GM23248 (cell line): ENCODE data around the gene ADGRD1. TPM values are rescaled to one million over a fixed set of nuclear protein-coding genes. Genes with fewer than 3 reads are reported as not detected.

Experiments used
- DNase-seq: peaks from one replicate; pipeline ENCODE4 v3.0.0-alpha.2; 2015
- H2AFZ ChIP-seq: fragments of 200-600 bp; sonication (generic); 2 replicates; pipeline ENCODE4 v1.6.1; 2016; ENCODE audit warnings: antibody characterized with exemption
- H3F3A ChIP-seq: fragments of 200-600 bp; sonication (generic); 2 replicates; pipeline ENCODE4 v1.6.1; 2016; ENCODE audit warnings: mild to moderate bottlenecking, antibody characterized with exemption, mixed run types; ENCODE audit not compliant: insufficient read depth
- H3K27ac ChIP-seq: fragments of 200-600 bp; sonication (generic); 2 replicates; pipeline ENCODE4 v1.5.1; 2016; ENCODE audit warnings: mild to moderate bottlenecking
- H3K27me3 ChIP-seq: fragments of 200-600 bp; sonication (generic); replicated peaks from 2 replicates; pipeline ENCODE4 v1.6.1; 2016; ENCODE audit warnings: mild to moderate bottlenecking; ENCODE audit not compliant: insufficient read depth
- H3K36me3 ChIP-seq: fragments of 200-600 bp; sonication (generic); 2 replicates; pipeline ENCODE4 v1.6.1; 2016; ENCODE audit warnings: low read depth, mild to moderate bottlenecking
- H3K4me1 ChIP-seq: fragments of 200-600 bp; sonication (generic); 2 replicates; pipeline ENCODE4 v1.6.1; 2016; ENCODE audit warnings: mild to moderate bottlenecking; ENCODE audit not compliant: insufficient read depth
- H3K4me2 ChIP-seq: fragments of 200-600 bp; sonication (generic); one replicate; pipeline ENCODE4 v1.6.1; 2016; ENCODE audit warnings: mild to moderate bottlenecking; ENCODE audit not compliant: unreplicated experiment
- H3K4me3 ChIP-seq: fragments of 200-600 bp; sonication (generic); 2 replicates; pipeline ENCODE4 v1.5.1; 2016; ENCODE audit warnings: mild to moderate bottlenecking
- H3K79me2 ChIP-seq: fragments of 200-600 bp; sonication (generic); 2 replicates; pipeline ENCODE4 v1.6.1; 2016; ENCODE audit warnings: mild to moderate bottlenecking; ENCODE audit not compliant: insufficient read depth
- H3K9ac ChIP-seq: fragments of 200-600 bp; sonication (generic); 2 replicates; pipeline ENCODE4 v1.6.1; 2016; ENCODE audit warnings: mild to moderate bottlenecking
- H3K9me2 ChIP-seq: fragments of 200-600 bp; sonication (generic); 2 replicates; pipeline ENCODE4 v1.6.1; 2016; ENCODE audit warnings: mixed run types, mild to moderate bottlenecking, moderate library complexity; ENCODE audit not compliant: insufficient read depth
- H3K9me3 ChIP-seq: fragments of 200-600 bp; sonication (generic); one replicate; pipeline ENCODE4 v1.6.1; 2017; ENCODE audit warnings: low read depth
- H4K20me1 ChIP-seq: fragments of 200-600 bp; sonication (generic); 2 replicates; pipeline ENCODE4 v1.6.0; 2016; ENCODE audit not compliant: insufficient read depth
- EZH2 ChIP-seq: fragments of 200-600 bp; sonication (generic); IDR thresholded peaks from 2 replicates; pipeline ENCODE4 v1.6.1; 2018; ENCODE audit warnings: antibody characterized with exemption, mild to moderate bottlenecking; ENCODE audit not compliant: insufficient read depth, poor library complexity, severe bottlenecking
- EZH2phosphoT487 ChIP-seq: fragments of 200-600 bp; sonication (generic); IDR thresholded peaks from 2 replicates; pipeline ENCODE4 v1.6.1; 2018; ENCODE audit warnings: antibody characterized with exemption, moderate library complexity, mild to moderate bottlenecking, low read depth; ENCODE audit not compliant: insufficient read depth
- WGBS, 2 experiments: methylation state at CpG; one replicate each; pipeline ENCODE4 v1.1.6; 2015 to 2017; ENCODE audit warnings: low lambda C conversion rate in 2 of 2, low coverage in 1 of 2; ENCODE audit errors: missing lambda C conversion rate in 2 of 2; 5-methylcytosine and 5-hydroxymethylcytosine counted together
- in situ Hi-C: fragments of 300-500 bp; cut with MboI; formaldehyde crosslinking; loops from 2 replicates; pipeline ENCODE4 v1.15.0; 2020
- polyA plus RNA-seq: library from polyadenylated mRNA; unstranded; fragments of >200 nt; fragmentation: Nextera tagmentation; extraction: Ambion mirVana; gene quantifications from 2 replicates; pipeline ENCODE4 v1.2.1, GENCODE V29; 2016
- total RNA-seq: library from RNA; depleted of rRNA; stranded (reverse); fragments of >200 nt; shearing (Covaris generic); gene quantifications from 2 replicates; pipeline ENCODE4 v1.2.3, GENCODE V29; 2014

The ADGRD1 gene
- total and polyA plus RNA-seq, 2 experiments from 2014 or later: 7.9 to 11.2 TPM

GRCh38 chr12:130911193-130911592, 42.5 kb upstream of the ADGRD1 start:
- no peak overlapping the region for H3K4me2 ChIP-seq
- no peaks in the 10 kb centered on the region for H3K4me1 ChIP-seq
- no peak overlapping the region for H3K9ac ChIP-seq
- H2AFZ ChIP-seq: no peak overlapping the region
- H3K4me3 ChIP-seq: no peak overlapping the region
- H3F3A ChIP-seq: no peaks in the 10 kb centered on the region
- in situ Hi-C loops: no loop called here
- H3K79me2 ChIP-seq: no peaks in the 10 kb centered on the region
- 23 to 28% methylated on average over 1 of the region's 1 CpG for WGBS, 2 experiments
- H3K9me3 ChIP-seq: no peaks in the 10 kb centered on the region
- no peaks in the 10 kb centered on the region for H3K9me2 ChIP-seq
- no peak overlapping the region for H3K27ac ChIP-seq
- no peaks in the 10 kb centered on the region for H3K36me3 ChIP-seq
- H4K20me1 ChIP-seq: no peaks in the 10 kb centered on the region
- DNase-seq: no peak
- no peaks in the 10 kb centered on the region; the same call in 1 of the 2 replicates for H3K27me3 ChIP-seq
- no peak for TF ChIP-seq EZH2
- no peak for TF ChIP-seq EZH2phosphoT487

- H4K20me1 ChIP-seq: no peaks in the 10 kb centered on the region
- H3K9ac ChIP-seq: no peak overlapping the region
- no peaks in the 10 kb centered on the region for H3K9me3 ChIP-seq
- no peaks in the 10 kb centered on the region for H3K9me2 ChIP-seq
- TF ChIP-seq EZH2phosphoT487: no peak
- TF ChIP-seq EZH2: no peak
- no peak for DNase-seq
- no peak overlapping the region for H2AFZ ChIP-seq
- in situ Hi-C loops: no loop called here
- no peak overlapping the region for H3K4me3 ChIP-seq
- H3K79me2 ChIP-seq: no peaks in the 10 kb centered on the region
- no peaks in the 10 kb centered on the region for H3K4me1 ChIP-seq
- no peaks in the 10 kb centered on the region for H3F3A ChIP-seq
- H3K27ac ChIP-seq: no peak overlapping the region
- H3K4me2 ChIP-seq: no peak overlapping the region
- H3K27me3 ChIP-seq: no peaks in the 10 kb centered on the region; the same call in 1 of the 2 replicates
- no peaks in the 10 kb centered on the region for H3K36me3 ChIP-seq
Observed at GRCh38 chr12:130911933-130912332, 41.8 kb upstream of the ADGRD1 start.

DNA sequence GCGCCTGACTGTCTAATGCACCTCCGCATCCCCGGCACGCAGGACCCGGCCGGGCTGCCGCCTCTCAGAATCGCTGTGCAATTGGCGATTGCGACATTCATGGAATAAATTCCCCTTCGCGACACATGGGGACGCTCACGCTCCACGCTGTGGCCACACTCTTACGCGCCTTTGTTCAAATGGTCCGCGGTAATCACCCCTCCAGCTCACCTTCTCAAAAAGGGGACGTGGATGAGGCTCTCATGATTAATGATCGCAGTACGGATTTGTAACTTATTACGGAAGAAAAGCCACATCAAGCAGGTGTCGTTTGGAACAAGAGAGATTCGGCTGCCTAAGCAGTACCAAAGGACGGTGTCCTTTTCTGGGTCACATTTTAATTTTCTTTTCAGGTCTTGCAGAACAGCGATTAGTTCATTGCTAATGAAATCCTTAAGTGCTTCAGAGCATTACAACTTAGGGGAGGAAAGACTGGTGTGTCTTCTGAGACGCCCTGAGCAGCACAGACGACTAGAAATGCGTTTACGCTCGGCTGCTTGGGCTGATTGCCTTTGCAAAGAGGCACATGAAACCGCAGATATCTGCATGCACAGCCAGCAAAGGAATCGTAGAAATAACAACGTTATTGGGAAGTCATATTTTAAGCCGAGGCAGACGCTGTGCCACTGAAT, 37.3 kb upstream of the ADGRD1 start:
- in situ Hi-C loops: no loop called here
- 2% methylated on average over 36 of the region's 37 CpGs for WGBS, 2 experiments
- Histone ChIP-seq H3K27ac (no peak overlapping the region), H3K27me3 (no peaks in the 10 kb centered on the region; the same call in 1 of the 2 replicates), H3K9me3 (no peaks in the 10 kb centered on the region), H3K79me2 (no peaks in the 10 kb centered on the region), H3K9me2 (no peaks in the 10 kb centered on the region), H3K36me3 (no peaks in the 10 kb centered on the region), H3K9ac (no peak overlapping the region), H3F3A (peaks cover 19% of the 10 kb centered on the region), H3K4me2 (peak overlapping the region; percentile 72), H4K20me1 (no peaks in the 10 kb centered on the region), H2AFZ (peak overlapping the region; percentile 40), H3K4me1 (peaks cover 13% of the 10 kb centered on the region), H3K4me3 (peak overlapping the region; percentile 61)
- peak; percentile 83 for DNase-seq
- TF ChIP-seq EZH2 (no peak), EZH2phosphoT487 (no peak)

- Histone ChIP-seq H3F3A (peaks cover 25% of the 10 kb centered on the region), H3K4me2 (no peak overlapping the region), H3K27me3 (no peaks in the 10 kb centered on the region; the same call in 1 of the 2 replicates), H3K79me2 (no peaks in the 10 kb centered on the region), H3K27ac (no peak overlapping the region), H3K4me1 (peaks cover 14% of the 10 kb centered on the region), H3K4me3 (no peak overlapping the region), H3K9me3 (no peaks in the 10 kb centered on the region), H4K20me1 (no peaks in the 10 kb centered on the region), H3K36me3 (no peaks in the 10 kb centered on the region), H3K9ac (no peak overlapping the region), H2AFZ (no peak overlapping the region), H3K9me2 (no peaks in the 10 kb centered on the region)
- TF ChIP-seq EZH2phosphoT487 (no peak), EZH2 (no peak)
- in situ Hi-C loops: no loop called here
- no peak for DNase-seq
- WGBS, 2 experiments: 88% methylated on average over 13 of the region's 13 CpGs
Observed at GRCh38 chr12:130917607-130918006, 36.1 kb upstream of the ADGRD1 start.
